ENCODE results near the gene OR10G8. TPM values are rescaled to one million over a fixed set of nuclear protein-coding genes. Genes with fewer than 3 reads are reported as not detected.

The OR10G8 gene
- total RNA-seq = not detected in 2 replicates

GRCh38 chr11:124026498-124026897 is at the start of gene OR10G8:
Gene OR10G8, plus strand, starts transcription at chr11:124026798. Its CDS starts 2,825 bp downstream, at chr11:124029623.

DNA sequence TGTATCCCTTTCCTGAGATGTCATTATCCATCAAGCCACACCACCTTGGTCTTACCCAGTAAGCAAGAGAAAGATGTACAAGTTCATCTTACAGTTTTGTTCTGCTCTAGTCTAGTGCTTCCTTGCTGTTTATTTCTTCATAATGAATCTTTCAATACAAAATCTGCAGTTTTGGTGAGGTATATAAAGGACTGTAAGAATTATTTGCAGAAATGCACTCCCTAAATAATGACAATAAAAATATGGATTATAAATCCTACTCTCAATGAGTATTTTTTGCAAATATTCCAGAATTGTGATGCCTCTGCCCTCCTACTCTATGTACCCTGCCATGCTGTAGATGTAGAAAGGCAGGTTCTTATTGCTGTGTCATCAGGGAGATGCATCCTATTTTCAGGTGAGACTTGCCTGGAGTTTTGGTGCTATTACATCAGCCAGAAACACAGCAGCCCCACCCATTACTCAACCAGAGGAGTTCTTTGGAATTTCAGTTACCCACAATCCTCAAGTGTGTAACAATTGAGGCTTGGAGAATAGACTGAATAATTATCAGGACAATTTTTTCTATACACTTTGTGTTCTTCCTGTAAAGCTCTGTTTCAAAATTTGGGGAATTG is 48.8 kb upstream of the OR10G8 start, which contains the start of gene OR10S1:
TSS of gene OR10S1 (minus strand) at position 51 of the 617 bp plus-strand sequence. CDS start 117 bp downstream, outside the sequence.

DNA sequence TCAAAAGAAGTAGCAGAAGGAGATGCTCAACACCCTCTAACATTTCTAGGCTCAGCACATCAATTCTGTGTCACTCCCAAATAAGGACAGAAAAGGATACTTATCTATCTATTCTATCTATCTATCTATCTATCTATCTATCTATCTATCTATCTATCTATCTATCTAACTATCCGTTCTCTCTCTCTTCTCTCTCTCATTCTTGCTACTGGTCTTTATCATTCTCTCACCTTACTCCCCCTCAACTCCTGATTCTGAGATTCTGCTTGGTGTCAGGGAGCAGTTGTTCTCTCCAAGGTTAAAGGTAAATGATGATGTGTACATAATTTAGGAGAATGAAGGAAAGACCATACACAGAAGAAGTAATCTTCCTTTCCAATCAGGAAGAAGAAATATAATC is 31.5 kb upstream of the OR10G8 start, which contains the start of gene OR10G6:
TSS of gene OR10G6 (minus strand) at position 43 of the 400 bp plus-strand sequence. CDS start at position 43, 0 bp downstream.

DNA sequence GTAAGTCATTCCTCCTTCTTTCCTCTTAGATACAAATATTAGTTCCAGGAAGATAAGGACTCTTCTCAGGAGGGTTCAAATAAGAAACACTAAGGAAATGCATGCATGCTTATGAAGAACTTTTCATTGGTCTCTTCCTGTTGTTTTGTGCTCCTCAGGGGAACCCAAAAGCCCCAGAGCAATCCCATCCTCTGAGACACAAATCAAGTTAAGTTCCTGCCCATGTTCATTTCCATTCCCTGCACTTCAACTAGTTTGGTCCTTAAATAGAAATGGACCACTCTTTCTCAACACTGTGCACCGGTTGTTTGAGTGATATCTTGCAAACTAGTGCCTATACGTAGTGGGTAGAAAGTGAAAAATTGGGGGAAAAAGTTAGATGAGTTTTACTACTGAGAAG is 13.9 kb upstream of the OR10G8 start, which contains the start of gene OR10G4:
TSS of gene OR10G4 (plus strand) at position 301 of the 400 bp plus-strand sequence. CDS start 2,578 bp downstream, outside the sequence.

GRCh38 chr11:124041254-124041653 is 14.7 kb downstream of the OR10G8 start, which contains the start of gene OR10G7:
Gene OR10G7, minus strand, starts transcription at chr11:124041325. Its CDS starts 2,324 bp downstream, at chr11:124039001.

Other genes starting within 250 kb of the OR10G8 start
- gene OR6M1, start 220.4 kb upstream of the OR10G8 start, total RNA-seq = not detected in 2 replicates
- gene TMEM225, start 141.1 kb upstream of the OR10G8 start, total RNA-seq = not detected in 2 replicates
- under 0.01 TPM in 1 of 2 replicates, not detected in the other for gene OR8D4, start 124.6 kb upstream of the OR10G8 start, total RNA-seq
- gene OR4D5, start 87.2 kb upstream of the OR10G8 start, total RNA-seq = not detected in 2 replicates
- gene OR6T1, start 83.0 kb upstream of the OR10G8 start, total RNA-seq = not detected in 2 replicates
- gene OR10S1, start 49.0 kb upstream of the OR10G8 start, total RNA-seq = not detected in 2 replicates
- gene OR10G6, start 31.6 kb upstream of the OR10G8 start, total RNA-seq = not detected in 2 replicates
- gene OR10G4, start 13.8 kb upstream of the OR10G8 start, total RNA-seq = not detected in 2 replicates
- not detected in 2 replicates for gene OR10G9, start 3.8 kb upstream of the OR10G8 start, total RNA-seq
- not detected in 2 replicates for gene OR10G7, start 14.5 kb downstream of the OR10G8 start, total RNA-seq
- gene VWA5A, start 88.7 kb downstream of the OR10G8 start, total RNA-seq = 13.7 and 18.5 TPM in 2 replicates
- not detected in 2 replicates for gene OR10D3, start 156.5 kb downstream of the OR10G8 start, total RNA-seq
- not detected in 2 replicates for gene OR8G1, start 214.3 kb downstream of the OR10G8 start, total RNA-seq
- gene OR8G5, start 229.6 kb downstream of the OR10G8 start, total RNA-seq = not detected in 2 replicates

Measured in epithelial cell of umbilical artery (primary cell).